HG02852 (cell line): ENCODE results near the gene PPP2R5E.
A peak's percentile ranks its signal among the peaks of the same experiment; 100 is the strongest.
"Not testable (repeated sequence)": the region's sequence is repeated elsewhere in the genome, so short reads cannot be mapped to it uniquely, and the experiment has no call there.

Experiments
- ATAC-seq: cut with Tn5 transposase; IDR thresholded peaks from one replicate; pipeline ENCODE4 v1.9.1; 2021; ENCODE audit warnings: mild to moderate bottlenecking, moderate library complexity; ENCODE audit not compliant: unreplicated experiment

The PPP2R5E gene

DNA sequence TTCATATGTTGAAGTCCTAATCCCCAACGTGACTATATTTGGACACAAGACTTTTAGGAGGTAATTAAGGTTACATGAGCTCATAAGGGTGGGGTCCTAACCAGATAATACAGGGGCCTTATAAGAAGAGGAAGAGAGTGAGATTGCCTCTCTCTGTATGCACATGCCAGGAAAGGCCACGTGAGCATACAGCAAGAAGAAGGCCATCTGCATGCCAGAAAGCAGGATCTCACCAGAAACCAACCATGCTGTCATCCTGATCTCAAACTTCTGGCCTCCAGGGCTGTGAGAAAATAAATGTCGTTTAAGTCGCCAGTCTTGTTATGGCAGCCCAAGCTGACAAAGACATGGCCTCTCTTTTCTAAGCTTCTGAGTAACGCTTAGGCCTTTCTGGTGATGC lies 155.5 kb downstream of the PPP2R5E start:
- no peak for ATAC-seq

GRCh38 chr14:63383776-63384367 lies 159.3 kb downstream of the PPP2R5E start:
- ATAC-seq, result peak; percentile 87

GRCh38 chr14:63378444-63378843 lies 164.7 kb downstream of the PPP2R5E start:
- no peak for ATAC-seq

GRCh38 chr14:63375769-63376168 lies 167.4 kb downstream of the PPP2R5E start:
- no peak for ATAC-seq

DNA sequence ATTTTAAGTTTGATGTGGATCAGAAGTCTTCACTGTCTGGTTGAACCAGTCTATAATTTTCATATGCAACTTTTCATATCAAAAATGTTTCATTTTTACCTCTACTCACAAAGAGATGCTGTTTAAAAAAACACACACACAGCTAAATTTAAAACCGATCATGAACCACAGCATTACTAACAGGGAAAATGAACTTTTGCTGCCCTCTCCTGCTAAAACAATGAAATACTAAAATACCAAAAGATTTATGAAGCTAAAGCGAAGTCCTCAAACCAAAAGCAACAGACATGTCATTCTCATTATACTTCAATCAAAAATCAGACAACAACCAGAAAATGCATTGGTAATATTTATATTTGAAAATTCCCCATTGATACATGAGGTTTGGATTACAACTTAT lies 171.6 kb downstream of the PPP2R5E start:
- not testable (repeated sequence) for ATAC-seq

DNA sequence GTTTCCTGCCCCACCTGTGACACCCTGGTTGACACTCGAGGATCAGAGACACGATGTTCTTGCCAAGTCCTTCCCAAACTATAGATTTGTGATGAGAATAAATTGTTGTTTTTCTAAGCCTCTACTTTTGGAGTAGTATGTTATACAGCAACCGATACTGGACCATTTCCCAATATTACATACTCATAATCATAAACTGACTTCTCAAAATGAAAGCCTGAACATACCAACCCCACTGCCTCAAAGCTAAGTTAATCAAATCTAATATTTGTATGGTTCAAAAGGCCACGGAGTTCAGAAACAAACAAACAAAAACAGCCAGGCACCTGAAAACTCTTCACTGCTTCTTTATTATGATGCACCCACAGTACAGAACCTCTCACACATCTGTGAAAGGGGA lies 172.1 kb downstream of the PPP2R5E start:
- ATAC-seq, result peak; percentile 55

DNA sequence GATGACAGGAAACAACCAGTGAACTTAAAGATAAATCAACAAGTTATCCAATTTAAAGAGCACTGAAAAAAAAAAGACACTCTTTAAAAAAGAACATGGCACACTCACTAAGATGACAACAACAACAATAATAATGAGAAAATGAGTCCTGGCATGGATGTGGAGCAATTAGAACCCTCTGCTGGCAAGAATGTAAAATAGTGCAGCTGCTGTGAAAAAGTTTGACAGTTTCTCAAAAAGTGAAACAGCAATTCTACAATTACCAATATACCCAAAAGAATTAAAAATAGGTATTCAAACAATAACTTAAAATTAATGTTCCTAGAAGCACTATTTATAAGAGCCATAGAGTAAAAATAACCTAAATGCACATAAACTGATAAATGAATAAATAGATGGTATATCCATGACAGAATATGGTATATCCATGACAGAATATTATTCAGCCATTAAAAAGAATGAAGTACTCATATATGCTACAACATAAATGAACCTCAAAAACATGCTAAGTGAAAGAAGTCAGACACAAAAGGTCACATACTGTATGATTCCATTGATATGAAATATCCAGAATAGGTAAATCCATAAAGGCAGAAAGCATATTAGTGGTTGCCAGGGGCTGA lies 175.3 kb downstream of the PPP2R5E start:
- ATAC-seq, result no peak

DNA sequence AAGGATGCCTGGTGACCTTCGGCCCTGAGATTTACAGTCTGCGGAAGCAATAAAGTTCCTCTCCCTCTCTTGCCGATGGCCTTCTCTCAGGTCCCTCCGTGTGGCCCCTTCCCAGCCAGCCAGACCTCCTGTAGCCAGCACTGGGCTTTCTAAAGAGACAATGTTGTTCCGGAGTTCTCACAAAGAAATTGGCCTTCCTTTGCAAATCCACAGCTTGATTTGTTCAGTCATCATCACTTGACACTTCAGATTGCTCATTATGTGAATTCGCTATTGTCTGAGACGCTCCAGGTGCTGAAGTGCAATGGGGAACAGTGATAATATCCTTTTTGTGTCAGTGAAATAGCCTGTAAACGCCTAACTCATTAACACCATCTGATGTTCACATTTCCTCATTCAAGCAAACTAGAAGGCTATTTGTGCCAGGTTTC lies 180.8 kb downstream of the PPP2R5E start:
- ATAC-seq, result no peak

- no peak for ATAC-seq
Observed at GRCh38 chr14:63361790-63362189, 181.4 kb downstream of the PPP2R5E start.

- no peak for ATAC-seq
Observed at GRCh38 chr14:63357841-63358240, 185.3 kb downstream of the PPP2R5E start.

DNA sequence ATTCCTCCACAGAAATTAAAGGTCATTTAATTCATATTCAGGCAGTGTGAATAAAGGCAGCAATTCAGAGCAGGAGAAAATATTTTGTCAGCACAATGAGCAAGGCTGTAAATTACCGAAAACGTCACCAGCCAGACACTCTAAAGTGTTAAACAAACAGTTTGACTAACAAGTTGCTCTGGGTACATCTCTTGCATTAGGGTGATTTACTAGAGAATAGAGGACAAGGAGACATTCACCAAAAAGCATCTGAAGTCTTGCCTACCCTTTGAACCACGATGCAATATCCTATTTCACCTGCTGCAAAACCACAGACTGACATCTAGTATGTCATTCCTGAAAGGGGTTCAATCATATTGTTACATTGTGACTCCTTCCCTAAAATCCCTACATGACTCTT lies 197.4 kb downstream of the PPP2R5E start:
- ATAC-seq, result no peak

- ATAC-seq, result no peak
Observed at GRCh38 chr14:63344336-63344735, 198.8 kb downstream of the PPP2R5E start.

GRCh38 chr14:63343878-63344277 lies 199.3 kb downstream of the PPP2R5E start:
- ATAC-seq, result no peak

DNA sequence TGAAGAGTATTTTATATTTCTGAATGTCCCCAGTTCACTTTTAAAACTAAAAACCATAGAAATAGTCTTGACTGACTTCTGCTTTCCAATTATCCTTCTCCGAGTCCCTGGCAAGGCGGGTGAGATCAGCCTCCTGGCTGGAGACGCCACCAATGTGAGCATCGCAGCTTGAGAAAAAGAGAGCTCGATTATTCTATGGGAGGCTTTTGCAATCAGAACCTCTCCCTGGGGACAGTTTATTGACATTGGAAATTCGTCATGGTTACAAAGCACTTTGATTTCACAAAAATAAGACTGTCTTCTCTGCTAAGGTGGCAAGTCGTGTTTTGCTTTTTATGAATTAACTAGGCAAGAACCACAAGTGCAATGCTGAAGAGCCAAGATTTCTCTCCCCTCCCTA lies 200.8 kb downstream of the PPP2R5E start:
- no peak for ATAC-seq

- ATAC-seq, result no peak
Observed at GRCh38 chr14:63328787-63329737, 214.1 kb downstream of the PPP2R5E start.

- ATAC-seq, result no peak
Observed at GRCh38 chr14:63326840-63327239, 216.3 kb downstream of the PPP2R5E start.

DNA sequence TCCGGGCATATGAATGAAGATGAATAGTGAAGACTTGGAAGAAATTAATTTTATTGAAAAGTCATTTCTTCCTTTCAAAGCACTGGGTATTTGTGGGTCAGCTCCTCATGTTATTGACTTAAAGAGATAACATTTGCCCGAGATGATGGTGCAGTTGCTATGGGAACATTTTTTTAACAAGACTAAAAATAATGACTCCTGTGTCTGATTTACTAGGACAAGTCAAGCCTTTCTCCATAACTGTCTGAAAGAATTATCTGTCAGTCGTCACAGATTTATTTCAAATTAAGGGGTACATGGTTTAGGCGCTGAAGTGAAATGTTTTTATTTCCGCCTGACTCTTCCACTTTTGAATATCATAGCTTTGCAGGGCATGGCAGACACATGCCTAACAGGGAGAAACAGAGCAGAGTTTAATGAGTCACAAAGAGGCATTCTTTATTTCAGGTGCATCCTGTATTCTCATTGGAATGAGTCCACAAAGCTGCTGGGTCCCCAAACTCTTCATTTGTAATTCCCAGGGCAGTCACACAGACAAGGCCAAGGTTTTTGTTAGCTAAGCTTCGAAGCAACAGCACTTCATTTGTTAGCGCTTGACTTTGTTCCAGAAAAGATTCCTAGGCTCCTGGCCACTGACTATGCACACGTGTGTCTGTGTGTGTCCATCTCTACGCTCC lies 220.1 kb downstream of the PPP2R5E start:
- no peak for ATAC-seq

- ATAC-seq, result no peak
Observed at GRCh38 chr14:63322472-63322871, 220.7 kb downstream of the PPP2R5E start.
